GM23248 (cell line): ENCODE results near the gene ERBB4. TPM values are rescaled to one million over a fixed set of nuclear protein-coding genes. Genes with fewer than 3 reads are reported as not detected.

Experiments used
- DNase-seq: peaks from one replicate; pipeline ENCODE4 v3.0.0-alpha.2; 2015
- H2AFZ ChIP-seq: fragments of 200-600 bp; sonication (generic); 2 replicates; pipeline ENCODE4 v1.6.1; 2016; ENCODE audit warnings: antibody characterized with exemption
- H3F3A ChIP-seq: fragments of 200-600 bp; sonication (generic); 2 replicates; pipeline ENCODE4 v1.6.1; 2016; ENCODE audit warnings: mild to moderate bottlenecking, antibody characterized with exemption, mixed run types; ENCODE audit not compliant: insufficient read depth
- H3K27ac ChIP-seq: fragments of 200-600 bp; sonication (generic); 2 replicates; pipeline ENCODE4 v1.5.1; 2016; ENCODE audit warnings: mild to moderate bottlenecking
- H3K27me3 ChIP-seq: fragments of 200-600 bp; sonication (generic); replicated peaks from 2 replicates; pipeline ENCODE4 v1.6.1; 2016; ENCODE audit warnings: mild to moderate bottlenecking; ENCODE audit not compliant: insufficient read depth
- H3K36me3 ChIP-seq: fragments of 200-600 bp; sonication (generic); 2 replicates; pipeline ENCODE4 v1.6.1; 2016; ENCODE audit warnings: low read depth, mild to moderate bottlenecking
- H3K4me1 ChIP-seq: fragments of 200-600 bp; sonication (generic); 2 replicates; pipeline ENCODE4 v1.6.1; 2016; ENCODE audit warnings: mild to moderate bottlenecking; ENCODE audit not compliant: insufficient read depth
- H3K4me2 ChIP-seq: fragments of 200-600 bp; sonication (generic); one replicate; pipeline ENCODE4 v1.6.1; 2016; ENCODE audit warnings: mild to moderate bottlenecking; ENCODE audit not compliant: unreplicated experiment
- H3K4me3 ChIP-seq: fragments of 200-600 bp; sonication (generic); 2 replicates; pipeline ENCODE4 v1.5.1; 2016; ENCODE audit warnings: mild to moderate bottlenecking
- H3K79me2 ChIP-seq: fragments of 200-600 bp; sonication (generic); 2 replicates; pipeline ENCODE4 v1.6.1; 2016; ENCODE audit warnings: mild to moderate bottlenecking; ENCODE audit not compliant: insufficient read depth
- H3K9ac ChIP-seq: fragments of 200-600 bp; sonication (generic); 2 replicates; pipeline ENCODE4 v1.6.1; 2016; ENCODE audit warnings: mild to moderate bottlenecking
- H3K9me2 ChIP-seq: fragments of 200-600 bp; sonication (generic); 2 replicates; pipeline ENCODE4 v1.6.1; 2016; ENCODE audit warnings: mixed run types, mild to moderate bottlenecking, moderate library complexity; ENCODE audit not compliant: insufficient read depth
- H3K9me3 ChIP-seq: fragments of 200-600 bp; sonication (generic); one replicate; pipeline ENCODE4 v1.6.1; 2017; ENCODE audit warnings: low read depth
- H4K20me1 ChIP-seq: fragments of 200-600 bp; sonication (generic); 2 replicates; pipeline ENCODE4 v1.6.0; 2016; ENCODE audit not compliant: insufficient read depth
- EZH2 ChIP-seq: fragments of 200-600 bp; sonication (generic); IDR thresholded peaks from 2 replicates; pipeline ENCODE4 v1.6.1; 2018; ENCODE audit warnings: antibody characterized with exemption, mild to moderate bottlenecking; ENCODE audit not compliant: insufficient read depth, poor library complexity, severe bottlenecking
- EZH2phosphoT487 ChIP-seq: fragments of 200-600 bp; sonication (generic); IDR thresholded peaks from 2 replicates; pipeline ENCODE4 v1.6.1; 2018; ENCODE audit warnings: antibody characterized with exemption, moderate library complexity, mild to moderate bottlenecking, low read depth; ENCODE audit not compliant: insufficient read depth
- WGBS, 2 experiments: methylation state at CpG; one replicate each; pipeline ENCODE4 v1.1.6; 2015 to 2017; ENCODE audit warnings: low lambda C conversion rate in 2 of 2, low coverage in 1 of 2; ENCODE audit errors: missing lambda C conversion rate in 2 of 2; 5-methylcytosine and 5-hydroxymethylcytosine counted together
- in situ Hi-C: fragments of 300-500 bp; cut with MboI; formaldehyde crosslinking; loops from 2 replicates; pipeline ENCODE4 v1.15.0; 2020
- polyA plus RNA-seq: library from polyadenylated mRNA; unstranded; fragments of >200 nt; fragmentation: Nextera tagmentation; extraction: Ambion mirVana; gene quantifications from 2 replicates; pipeline ENCODE4 v1.2.1, GENCODE V29; 2016
- total RNA-seq: library from RNA; depleted of rRNA; stranded (reverse); fragments of >200 nt; shearing (Covaris generic); gene quantifications from 2 replicates; pipeline ENCODE4 v1.2.3, GENCODE V29; 2014

Gene ERBB4
- total and polyA plus RNA-seq, 2 experiments from 2014 or later: not detected

DNA sequence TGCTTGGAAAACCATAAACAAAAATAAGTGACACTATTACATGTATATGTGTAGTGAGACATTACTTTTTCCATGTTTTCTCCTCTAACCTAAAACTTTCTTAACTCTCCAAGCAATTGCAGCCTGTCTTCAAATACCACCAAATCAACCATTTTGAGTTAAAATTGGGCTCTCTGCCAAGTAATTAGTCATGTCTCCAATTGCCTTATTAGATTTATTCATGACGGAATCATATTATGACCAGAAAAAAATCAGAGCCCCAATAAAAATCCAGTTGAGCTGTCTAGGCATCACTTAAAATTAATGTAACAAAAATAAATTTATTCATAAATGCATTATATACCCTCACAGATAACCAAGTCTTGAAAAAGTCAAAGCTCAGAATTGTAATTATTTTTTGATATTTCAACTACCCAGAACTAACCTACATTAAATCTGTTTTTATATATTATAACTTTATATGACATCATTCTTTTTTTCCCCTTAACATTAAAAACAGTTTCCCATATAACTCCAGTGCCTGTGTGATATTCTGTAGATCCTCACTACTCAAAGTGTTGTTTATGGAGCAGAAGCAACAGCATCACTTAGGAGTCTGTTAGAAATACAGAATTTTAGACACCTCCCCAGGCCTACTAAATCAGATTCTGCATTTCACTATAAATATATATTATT lies 157.0 kb downstream of the ERBB4 start:
- in situ Hi-C loops: no loop called here

DNA sequence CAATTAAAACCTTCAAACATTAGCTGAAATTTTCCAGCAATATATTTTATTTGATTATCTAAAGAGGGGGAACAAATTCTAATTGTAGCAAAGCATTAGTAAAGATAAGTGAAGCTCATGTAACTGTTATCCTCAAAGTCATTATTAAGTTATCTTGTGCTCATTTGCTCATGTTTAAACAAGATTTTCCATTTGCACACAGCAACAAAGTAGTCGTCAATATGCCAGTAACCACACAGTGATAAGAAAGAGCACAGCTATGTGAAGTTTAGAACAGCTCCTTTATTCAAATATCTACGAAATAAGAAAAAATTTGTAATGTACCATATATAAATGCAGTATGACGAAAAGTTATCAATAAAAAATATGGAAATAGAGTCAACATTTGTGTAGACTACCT lies 159.5 kb downstream of the ERBB4 start:
- Histone ChIP-seq H3K9me3 (no peaks in the 10 kb centered on the region), H3K4me2 (no peak overlapping the region), H3K79me2 (no peaks in the 10 kb centered on the region), H3K27me3 (no peaks in the 10 kb centered on the region), H3K36me3 (no peaks in the 10 kb centered on the region), H3F3A (no peaks in the 10 kb centered on the region), H3K4me3 (no peak overlapping the region), H4K20me1 (no peaks in the 10 kb centered on the region), H3K9ac (no peak overlapping the region), H3K9me2 (no peaks in the 10 kb centered on the region), H3K4me1 (no peaks in the 10 kb centered on the region), H3K27ac (no peak overlapping the region), H2AFZ (no peak overlapping the region)
- DNase-seq: no peak
- TF ChIP-seq EZH2phosphoT487 (no peak), EZH2 (no peak)
- in situ Hi-C loops: no loop called here
- WGBS, 2 experiments: 62 to 65% methylated on average over 3 of the region's 3 CpGs

More for the DNA sequence above, 157.0 kb downstream of the ERBB4 start:
- H3K9me2 ChIP-seq: no peaks in the 10 kb centered on the region
- no peaks in the 10 kb centered on the region for H3K4me1 ChIP-seq
- TF ChIP-seq EZH2phosphoT487 (no peak), EZH2 (no peak)
- no peak overlapping the region for H3K27ac ChIP-seq
- H3F3A ChIP-seq: no peaks in the 10 kb centered on the region
- WGBS, 2 experiments: 96 to 100% methylated on average over 1 of the region's 1 CpG
- no peak overlapping the region for H2AFZ ChIP-seq
- no peaks in the 10 kb centered on the region for H3K27me3 ChIP-seq
- no peak overlapping the region for H3K4me2 ChIP-seq
- H3K9me3 ChIP-seq: no peaks in the 10 kb centered on the region
- no peak overlapping the region for H3K9ac ChIP-seq
- no peaks in the 10 kb centered on the region for H3K79me2 ChIP-seq
- no peaks in the 10 kb centered on the region for H4K20me1 ChIP-seq
- no peak for DNase-seq
- no peaks in the 10 kb centered on the region for H3K36me3 ChIP-seq
- no peak overlapping the region for H3K4me3 ChIP-seq

DNA sequence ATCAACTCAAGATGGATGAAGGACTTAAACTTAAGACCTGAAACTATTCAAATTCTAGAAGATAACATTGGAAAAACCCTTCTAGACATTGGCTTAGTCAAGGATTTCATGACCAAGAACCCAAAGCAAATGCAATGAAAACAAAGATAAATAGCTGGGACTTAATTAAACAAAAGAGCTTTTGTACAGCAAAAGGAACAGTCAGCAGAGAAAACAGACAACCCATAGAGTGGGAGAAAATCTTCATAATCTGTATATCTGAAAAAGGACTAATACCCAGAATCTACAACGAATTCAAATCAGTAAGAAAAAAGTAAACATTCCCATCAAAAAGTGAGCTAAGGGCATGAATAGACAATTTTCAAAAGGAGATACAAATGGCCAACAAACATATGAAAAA lies 171.2 kb downstream of the ERBB4 start:
- no peaks in the 10 kb centered on the region for H3K36me3 ChIP-seq
- no peaks in the 10 kb centered on the region for H4K20me1 ChIP-seq
- no peak overlapping the region for H2AFZ ChIP-seq
- H3K27ac ChIP-seq: no peak overlapping the region
- in situ Hi-C loops: no loop called here
- no peaks in the 10 kb centered on the region for H3K79me2 ChIP-seq
- no peak overlapping the region for H3K4me3 ChIP-seq
- H3K9me2 ChIP-seq: no peaks in the 10 kb centered on the region
- no peak for TF ChIP-seq EZH2phosphoT487
- TF ChIP-seq EZH2: no peak
- no peak overlapping the region for H3K9ac ChIP-seq
- peaks cover 12% of the 10 kb centered on the region for H3K4me1 ChIP-seq
- H3F3A ChIP-seq: 0 out of 2 replicates have a peak, but pooled peaks cover 10% of the 10 kb centered on the region
- no peak for DNase-seq
- H3K27me3 ChIP-seq: no peaks in the 10 kb centered on the region
- no peaks in the 10 kb centered on the region for H3K9me3 ChIP-seq
- WGBS, 2 experiments: 79 to 93% methylated on average over 1 of the region's 1 CpG
- H3K4me2 ChIP-seq: no peak overlapping the region

DNA sequence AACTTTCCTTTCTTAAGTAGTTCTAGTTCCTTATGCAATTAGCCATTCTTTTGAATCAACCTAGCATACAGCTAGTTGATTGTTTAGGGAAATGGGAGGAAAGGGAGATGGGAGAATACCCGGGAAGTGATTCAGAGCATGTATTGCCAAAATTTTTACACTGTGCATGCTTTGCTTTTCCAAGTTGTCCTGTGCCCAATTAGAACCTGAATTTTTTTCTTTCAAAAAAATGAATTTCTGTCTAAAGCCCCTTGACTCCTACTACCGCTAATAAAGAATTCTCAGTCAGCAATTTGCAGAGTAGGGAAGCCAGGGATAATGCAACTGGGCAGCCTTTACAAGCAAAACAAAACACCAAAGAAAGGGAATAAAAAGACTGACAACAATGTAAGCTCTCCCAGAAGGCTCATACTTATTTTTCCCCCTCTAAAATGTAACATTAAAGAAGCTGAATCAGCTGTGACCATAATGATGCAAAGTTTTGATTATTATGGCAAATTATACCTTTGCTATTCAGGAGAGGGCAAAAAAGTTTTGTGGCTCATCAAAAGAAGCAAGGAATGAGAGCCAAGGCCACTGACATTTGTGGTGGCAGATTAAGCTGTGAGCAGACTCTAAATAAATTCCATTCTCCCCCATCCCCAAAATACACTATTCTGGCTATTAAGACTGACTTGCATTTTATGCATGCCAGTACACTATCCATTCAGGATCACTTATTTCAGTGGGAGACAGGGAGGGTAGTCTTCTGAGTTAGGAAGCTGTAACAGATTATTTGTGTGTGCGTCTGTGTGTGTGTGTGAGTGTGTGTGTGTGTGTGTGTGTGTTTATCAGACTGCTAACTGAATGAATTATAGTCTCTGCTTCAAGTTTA lies 174.3 kb downstream of the ERBB4 start:
- H3K4me1 ChIP-seq: peaks cover 12% of the 10 kb centered on the region
- no peaks in the 10 kb centered on the region for H3K9me2 ChIP-seq
- no peaks in the 10 kb centered on the region for H4K20me1 ChIP-seq
- TF ChIP-seq EZH2phosphoT487 (no peak), EZH2 (no peak)
- peak overlapping the region; percentile 27; the same call in 1 of the 2 replicates for H2AFZ ChIP-seq
- no peaks in the 10 kb centered on the region for H3K36me3 ChIP-seq
- DNase-seq: peak; percentile 59
- no peak overlapping the region for H3K27ac ChIP-seq
- H3K79me2 ChIP-seq: no peaks in the 10 kb centered on the region
- WGBS, 2 experiments: 26% methylated on average over 3 of the region's 3 CpGs
- no peaks in the 10 kb centered on the region for H3K27me3 ChIP-seq
- no peaks in the 10 kb centered on the region for H3K9me3 ChIP-seq
- in situ Hi-C loops: no loop called here
- peak overlapping the region; percentile 31 for H3K4me2 ChIP-seq
- no peak overlapping the region; the same call in 1 of the 2 replicates for H3K4me3 ChIP-seq
- H3K9ac ChIP-seq: no peak overlapping the region
- H3F3A ChIP-seq: 0 out of 2 replicates have a peak, but pooled peaks cover 10% of the 10 kb centered on the region
